HG03135 (cell line): ENCODE data around the gene GPR157.

ENCODE experiments used
- ATAC-seq: cut with Tn5 transposase; IDR thresholded peaks from one replicate; pipeline ENCODE4 v1.9.1; 2021; ENCODE audit warnings: mild to moderate bottlenecking, moderate library complexity; ENCODE audit not compliant: unreplicated experiment

Gene GPR157

GRCh38 chr1:9065213-9065751, 63.6 kb downstream of the GPR157 start:
- no peak for ATAC-seq

- no peak for ATAC-seq
These were observed 66.1 kb downstream of the GPR157 start for GRCh38 chr1:9062846-9063245.

GRCh38 chr1:9062021-9062471, 66.9 kb downstream of the GPR157 start:
- no peak for ATAC-seq

GRCh38 chr1:9061252-9061960, 67.5 kb downstream of the GPR157 start:
- ATAC-seq, result no peak

GRCh38 chr1:9059891-9060744, 68.8 kb downstream of the GPR157 start:
- ATAC-seq, result no peak

GRCh38 chr1:9058465-9058864, 70.4 kb downstream of the GPR157 start:
- no peak for ATAC-seq

GRCh38 chr1:9057851-9058250, 71.1 kb downstream of the GPR157 start:
- no peak for ATAC-seq

- no peak for ATAC-seq
These were observed 76.4 kb downstream of the GPR157 start for GRCh38 chr1:9052272-9053049.

GRCh38 chr1:9051379-9051778, 77.5 kb downstream of the GPR157 start:
- ATAC-seq, result no peak

- no peak for ATAC-seq
These were observed 78.1 kb downstream of the GPR157 start for GRCh38 chr1:9050803-9051202.
